ENCODE results near the gene DEFB119. TPM values are rescaled to one million over a fixed set of nuclear protein-coding genes. Genes with fewer than 3 reads are reported as not detected.
"Not testable (repeated sequence)": the region's sequence is repeated elsewhere in the genome, so short reads cannot be mapped to it uniquely, and the experiment has no call there.

Gene DEFB119
- total and polyA plus RNA-seq, 4 donors = not detected

GRCh38 chr20:31392836-31393235 lies 2.4 kb upstream of the DEFB119 start:
- 66 to 67% methylated on average over 2 of the region's 2 CpGs for WGBS, 2 donors
- DNase-seq = no peak
- no peak overlapping the region for H3K27ac ChIP-seq (ENCODE audit: low read depth in 1 of 2, low read length in 1 of 2)
- TF ChIP-seq CTCF (IDR thresholded peaks at IDR 0.05; ENCODE audit: control extremely low read depth, extremely low read depth) = no peak
- H3K9ac ChIP-seq (ENCODE audit: insufficient read depth in 1 of 2, low read length in 2 of 2) = no peak overlapping the region
- peaks cover 0 to 4% (median under 1%) of the 10 kb centered on the region in 4 donors for H3K9me3 ChIP-seq (ENCODE audit: control insufficient read depth in 4 of 4, insufficient read depth in 3 of 4, low read length in 3 of 4)
- no peaks in the 10 kb centered on the region for H3K4me1 ChIP-seq (ENCODE audit: control insufficient read depth in 5 of 5, insufficient read depth in 5 of 5, low read length in 5 of 5)
- H3K4me3 ChIP-seq = no peak overlapping the region
- no peak for ATAC-seq (ENCODE audit: insufficient read depth, low FRiP score)
- H3K27me3 ChIP-seq (ENCODE audit: control insufficient read depth in 3 of 3, insufficient read depth in 3 of 3, low read length in 2 of 3) = no peaks in the 10 kb centered on the region
- H3K36me3 ChIP-seq (ENCODE audit: control insufficient read depth in 4 of 4, insufficient read depth in 4 of 4, low read length in 4 of 4) = no peaks in the 10 kb centered on the region

GRCh38 chr20:31374346-31374745 lies 16.0 kb downstream of the DEFB119 start:
- H3K9me3 ChIP-seq (ENCODE audit: control insufficient read depth in 4 of 4, insufficient read depth in 3 of 4, low read length in 3 of 4) = peaks cover 0 to 6% (median under 1%) of the 10 kb centered on the region in 4 donors
- 68 to 82% methylated on average over 2 of the region's 2 CpGs for WGBS, 2 donors
- TF ChIP-seq CTCF (IDR thresholded peaks at IDR 0.05; ENCODE audit: control extremely low read depth, extremely low read depth) = no peak
- no peak overlapping the region for H3K27ac ChIP-seq (ENCODE audit: low read depth in 1 of 2, low read length in 1 of 2)
- no peaks in the 10 kb centered on the region for H3K36me3 ChIP-seq (ENCODE audit: control insufficient read depth in 4 of 4, insufficient read depth in 4 of 4, low read length in 4 of 4)
- H3K27me3 ChIP-seq (ENCODE audit: control insufficient read depth in 3 of 3, insufficient read depth in 3 of 3, low read length in 2 of 3) = no peaks in the 10 kb centered on the region
- no peak overlapping the region for H3K9ac ChIP-seq (ENCODE audit: insufficient read depth in 1 of 2, low read length in 2 of 2)
- no peak for DNase-seq
- H3K4me3 ChIP-seq = no peak overlapping the region
- H3K4me1 ChIP-seq (ENCODE audit: control insufficient read depth in 5 of 5, insufficient read depth in 5 of 5, low read length in 5 of 5) = no peaks in the 10 kb centered on the region
- ATAC-seq (ENCODE audit: insufficient read depth, low FRiP score) = no peak

GRCh38 chr20:31368301-31368700 lies 22.1 kb downstream of the DEFB119 start, which contains the start of gene DEFB118:
Gene DEFB118 (plus strand): TSS chr20:31368601. CDS start chr20:31368651, 50 bp downstream.
- Histone ChIP-seq H3K9me3 (ENCODE audit: control insufficient read depth in 4 of 4, insufficient read depth in 3 of 4, low read length in 3 of 4) (peaks cover 0 to 11% (median 4%) of the 10 kb centered on the region in 4 donors), H3K9ac (ENCODE audit: insufficient read depth in 1 of 2, low read length in 2 of 2) (no peak within 1 kb of the TSS), H3K27me3 (ENCODE audit: control insufficient read depth in 3 of 3, insufficient read depth in 3 of 3, low read length in 2 of 3) (no peaks in the 10 kb centered on the region), H3K4me3 (no peak within 1 kb of the TSS), H3K4me1 (ENCODE audit: control insufficient read depth in 5 of 5, insufficient read depth in 5 of 5, low read length in 5 of 5) (no peaks in the 10 kb centered on the region), H3K27ac (ENCODE audit: low read depth in 1 of 2, low read length in 1 of 2) (no peak within 1 kb of the TSS), H3K36me3 (ENCODE audit: control insufficient read depth in 4 of 4, insufficient read depth in 4 of 4, low read length in 4 of 4) (no peaks in the 10 kb centered on the region)
- WGBS, 2 donors = 76 to 87% methylated on average over 2 of the region's 2 CpGs
- no peak for ATAC-seq (ENCODE audit: insufficient read depth, low FRiP score)
- TF ChIP-seq CTCF (IDR thresholded peaks at IDR 0.05; ENCODE audit: control extremely low read depth, extremely low read depth) = no peak
- no peak for DNase-seq

GRCh38 chr20:31364272-31364671 lies 26.1 kb downstream of the DEFB119 start:
- ATAC-seq (ENCODE audit: insufficient read depth, low FRiP score); H3K4me3 ChIP-seq; H3K4me1 ChIP-seq (ENCODE audit: control insufficient read depth in 5 of 5, insufficient read depth in 5 of 5, low read length in 5 of 5); H3K36me3 ChIP-seq (ENCODE audit: control insufficient read depth in 4 of 4, insufficient read depth in 4 of 4, low read length in 4 of 4); H3K9ac ChIP-seq (ENCODE audit: insufficient read depth in 1 of 2, low read length in 2 of 2); H3K27ac ChIP-seq (ENCODE audit: low read depth in 1 of 2, low read length in 1 of 2); DNase-seq; H3K27me3 ChIP-seq (ENCODE audit: control insufficient read depth in 3 of 3, insufficient read depth in 3 of 3, low read length in 2 of 3): not testable (repeated sequence)
- WGBS, 2 donors = 73 to 76% methylated on average over 5 of the region's 5 CpGs
- H3K9me3 ChIP-seq (ENCODE audit: control insufficient read depth in 4 of 4, insufficient read depth in 3 of 4, low read length in 3 of 4) = peaks cover 0 to 12% (median 4%) of the 10 kb centered on the region in 4 donors

Data from lung (tissue), 12 donors.